Renal pelvis (tissue), 4 donors: ENCODE results near the gene NECAB3. TPM values are rescaled to one million over a fixed set of nuclear protein-coding genes. Genes with fewer than 3 reads are reported as not detected.

Experiments
- DNase-seq: peaks from one replicate; pipeline ENCODE4 v3.0.0-alpha.2; 2013
- polyA plus RNA-seq, 3 donors: library from polyadenylated mRNA; unstranded; fragments of 120-200 nt; gene quantifications; one replicate each; pipeline ENCODE4 v1.2.1, GENCODE V29; 2013; ENCODE audit not compliant: insufficient read length in 3 of 3

Gene NECAB3
- polyA plus RNA-seq, 3 donors, result 17.2 to 23.2 (median 19.2) TPM

DNA sequence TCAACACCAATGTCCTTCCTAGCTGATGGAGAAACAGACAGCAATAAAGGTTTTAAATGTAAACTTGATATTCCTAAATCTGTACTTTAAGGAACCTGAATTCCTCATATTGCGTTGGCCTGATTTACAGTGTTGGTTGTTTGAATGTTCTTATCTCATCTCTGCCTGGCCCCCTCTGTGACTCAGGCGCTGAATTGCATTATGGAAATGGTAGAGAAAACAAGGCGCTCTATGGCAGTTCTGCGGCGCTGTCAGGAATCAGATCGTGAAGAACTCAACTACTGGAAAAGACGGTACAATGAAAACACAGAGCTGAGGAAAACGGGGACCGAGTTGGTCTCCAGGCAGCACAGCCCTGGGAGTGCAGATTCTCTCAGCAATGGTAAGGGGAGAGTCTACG, 44.7 kb downstream of the NECAB3 start:
- no peak for DNase-seq

GRCh38 chr20:33627577-33628216, 46.5 kb downstream of the NECAB3 start:
- no peak for DNase-seq

GRCh38 chr20:33626190-33626589, 48.0 kb downstream of the NECAB3 start:
- no peak for DNase-seq

DNA sequence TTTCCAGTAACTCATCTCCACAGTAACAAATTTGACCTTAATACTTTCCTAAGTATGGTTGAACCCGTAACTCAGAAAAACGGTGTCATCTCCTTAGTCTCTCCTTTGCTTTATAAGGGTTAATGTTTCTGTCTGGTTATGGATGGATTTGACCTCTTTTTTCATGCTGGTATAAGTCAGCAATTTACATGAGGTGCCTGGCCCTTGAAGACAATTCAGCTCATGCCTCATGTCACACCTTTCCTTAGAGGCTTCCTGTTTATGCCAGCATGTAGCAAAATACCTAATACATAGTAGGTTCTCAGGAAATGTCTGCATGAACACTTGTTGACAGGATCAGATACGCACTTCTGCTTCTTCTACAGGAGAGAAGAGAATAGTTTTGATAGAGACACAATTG, 49.8 kb downstream of the NECAB3 start:
- no peak for DNase-seq

GRCh38 chr20:33622705-33623365, 51.4 kb downstream of the NECAB3 start:
- DNase-seq, result no peak

DNA sequence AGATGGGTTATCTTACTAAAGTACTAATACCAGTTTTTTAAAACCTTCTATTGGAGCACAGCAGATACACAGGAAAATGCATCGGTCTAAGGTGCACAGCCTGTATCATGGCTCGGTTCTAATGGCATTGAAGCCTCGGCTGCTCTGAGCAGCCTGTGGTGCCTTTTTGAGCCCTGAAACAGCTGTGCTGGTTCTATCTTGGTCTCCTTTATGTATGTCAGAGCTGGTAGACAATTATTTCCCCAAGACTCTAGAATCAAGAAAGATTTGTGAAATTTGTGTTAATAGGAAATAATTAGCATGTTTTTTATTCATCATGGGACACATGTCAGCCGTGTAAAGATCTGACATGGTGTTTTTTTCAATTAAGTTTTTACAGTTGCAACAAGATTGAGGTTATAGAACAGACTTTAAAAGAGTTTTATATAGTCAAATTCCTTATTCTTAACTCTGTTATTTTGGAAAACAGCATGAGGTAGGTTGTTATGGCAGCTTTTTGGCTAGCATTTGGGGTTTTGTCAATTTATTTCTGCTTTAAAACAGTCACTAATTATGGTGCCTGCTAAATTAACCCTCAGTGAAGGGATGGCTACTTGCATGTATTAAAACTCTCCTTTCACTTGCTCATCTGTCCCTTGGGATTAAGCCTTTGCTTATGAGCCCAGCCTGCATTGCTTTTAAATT, 52.4 kb downstream of the NECAB3 start:
- no peak for DNase-seq

DNA sequence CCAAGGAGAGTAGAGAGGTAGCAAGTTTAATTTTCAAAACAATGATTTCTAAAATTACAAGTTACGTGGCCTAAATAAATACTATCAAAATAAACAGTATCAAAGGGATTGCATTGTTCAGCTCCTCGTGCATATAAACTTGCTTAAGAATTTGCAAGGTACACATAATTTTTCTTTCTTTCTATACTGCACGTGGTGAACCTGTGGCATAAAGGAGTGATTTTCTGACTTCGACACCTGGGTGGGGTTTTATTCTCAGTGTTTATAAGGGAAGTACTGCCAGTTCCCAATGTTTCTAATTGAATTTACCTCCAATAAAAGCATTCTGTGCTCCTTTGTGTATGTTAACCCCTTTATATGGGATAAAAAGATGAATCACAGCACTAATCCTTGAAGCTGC, 62.2 kb downstream of the NECAB3 start:
- DNase-seq, result no peak

GRCh38 chr20:33611106-33611505, 63.1 kb downstream of the NECAB3 start:
- no peak for DNase-seq

- DNase-seq, result no peak
Observed at GRCh38 chr20:33609504-33609903, 64.7 kb downstream of the NECAB3 start.

Other genes starting within 250 kb of the NECAB3 start
- gene SNTA1, start 230.7 kb downstream of the NECAB3 start, polyA plus RNA-seq, result 10 to 100 TPM in 2 of 3 donors, 1 to 10 TPM in 1; 10.0 to 13.8 (median 11.7) TPM
- gene CBFA2T2, start 184.3 kb downstream of the NECAB3 start, polyA plus RNA-seq, result 10 to 100 TPM; 22.6 to 35.2 (median 30.1) TPM
- under 1 TPM; 0.26 to 0.49 (median 0.43) TPM for gene C20orf144, start 12.1 kb downstream of the NECAB3 start, polyA plus RNA-seq
- gene ACTL10, start 7.5 kb downstream of the NECAB3 start, polyA plus RNA-seq, result under 1 TPM; 0.45 to 0.71 (median 0.50) TPM
- 10 to 100 TPM; 12.1 to 14.6 (median 14.3) TPM for gene E2F1, start 12.0 kb upstream of the NECAB3 start, polyA plus RNA-seq
- 10 to 100 TPM in 1 of 3 donors, 1 to 10 TPM in 2; 8.1 to 11.8 (median 8.9) TPM for gene PXMP4, start 45.9 kb upstream of the NECAB3 start, polyA plus RNA-seq
- gene ZNF341, start 57.6 kb upstream of the NECAB3 start, polyA plus RNA-seq, result 1 to 10 TPM; 3.3 to 4.4 (median 4.4) TPM
- 100 to 1,000 TPM in 1 of 3 donors, 10 to 100 TPM in 2; 96.0 to 119 (median 99.3) TPM for gene CHMP4B, start 136.9 kb upstream of the NECAB3 start, polyA plus RNA-seq